ENCODE measurements around the gene ATRNL1.

Gene ATRNL1

DNA sequence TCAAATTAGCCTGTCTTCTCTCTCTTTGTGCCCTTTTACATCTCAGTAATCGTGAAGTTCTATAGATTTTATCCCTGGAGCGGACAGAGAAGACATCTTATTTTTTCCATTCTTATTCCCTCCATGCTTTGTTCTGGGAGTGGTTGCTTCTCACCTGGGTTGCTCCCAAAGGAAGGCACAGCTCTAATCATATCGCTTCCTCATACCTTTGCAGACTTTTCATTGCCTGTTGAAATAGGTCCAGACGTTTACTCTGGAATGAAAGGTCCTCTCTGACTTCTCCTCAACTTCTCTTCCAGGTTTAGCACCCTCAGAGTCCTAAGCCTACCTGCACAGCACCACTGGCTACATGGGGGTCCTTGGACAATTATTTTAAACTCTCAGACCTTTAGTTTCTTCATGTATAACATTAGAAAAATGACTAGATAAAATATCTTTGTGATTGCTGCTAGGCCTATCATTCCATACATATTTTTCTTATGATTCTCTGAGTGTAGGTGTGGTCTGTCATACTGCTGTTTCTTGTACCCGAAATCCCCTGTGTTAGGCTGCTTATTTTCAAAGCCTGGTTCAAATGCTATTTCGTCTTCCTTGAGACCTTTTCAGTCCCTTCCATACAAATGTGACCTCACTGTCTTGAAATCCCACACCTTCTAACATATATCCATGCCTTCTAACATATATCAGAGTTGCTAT, 761.7 kb downstream of the ATRNL1 start:
- DNase-seq, result no peak

DNA sequence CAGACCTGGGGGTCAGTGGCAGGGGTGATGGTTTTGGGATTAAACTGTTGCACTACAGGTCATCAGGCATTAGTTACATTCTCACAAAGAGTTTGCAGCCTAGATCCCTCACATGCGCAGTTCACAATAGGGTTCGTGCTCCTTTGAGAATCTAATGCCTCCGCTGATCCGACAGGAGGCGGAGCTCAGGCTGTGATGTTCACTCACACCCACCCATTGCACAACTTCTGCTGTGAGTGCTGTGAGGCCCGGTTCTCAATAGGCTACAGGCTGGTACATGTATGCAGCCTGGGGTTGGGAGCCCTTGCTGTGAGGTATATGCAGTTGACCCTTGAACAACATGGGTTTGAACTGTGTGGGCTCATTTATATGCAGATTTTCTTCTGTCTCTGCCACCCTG, 763.4 kb downstream of the ATRNL1 start:
- DNase-seq, result no peak

DNA sequence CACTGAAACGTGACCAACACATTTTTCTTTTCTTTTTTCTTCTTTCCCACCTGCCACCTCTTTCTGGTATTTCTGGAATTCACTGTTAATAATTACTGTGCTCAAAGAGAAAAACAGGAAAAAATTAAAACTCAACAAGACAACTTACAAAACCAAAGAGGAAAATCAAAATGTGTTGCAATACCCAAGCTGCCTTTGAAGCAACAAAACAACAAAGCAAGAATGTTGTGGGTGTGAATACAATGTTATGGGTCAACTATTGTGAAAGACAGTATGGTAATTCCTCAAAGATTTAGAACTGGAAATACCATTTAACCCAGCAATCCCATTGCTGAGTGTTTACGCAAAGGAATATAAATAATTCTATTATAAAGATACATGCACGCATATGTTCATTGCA, 764.7 kb downstream of the ATRNL1 start:
- DNase-seq, result no peak

DNA sequence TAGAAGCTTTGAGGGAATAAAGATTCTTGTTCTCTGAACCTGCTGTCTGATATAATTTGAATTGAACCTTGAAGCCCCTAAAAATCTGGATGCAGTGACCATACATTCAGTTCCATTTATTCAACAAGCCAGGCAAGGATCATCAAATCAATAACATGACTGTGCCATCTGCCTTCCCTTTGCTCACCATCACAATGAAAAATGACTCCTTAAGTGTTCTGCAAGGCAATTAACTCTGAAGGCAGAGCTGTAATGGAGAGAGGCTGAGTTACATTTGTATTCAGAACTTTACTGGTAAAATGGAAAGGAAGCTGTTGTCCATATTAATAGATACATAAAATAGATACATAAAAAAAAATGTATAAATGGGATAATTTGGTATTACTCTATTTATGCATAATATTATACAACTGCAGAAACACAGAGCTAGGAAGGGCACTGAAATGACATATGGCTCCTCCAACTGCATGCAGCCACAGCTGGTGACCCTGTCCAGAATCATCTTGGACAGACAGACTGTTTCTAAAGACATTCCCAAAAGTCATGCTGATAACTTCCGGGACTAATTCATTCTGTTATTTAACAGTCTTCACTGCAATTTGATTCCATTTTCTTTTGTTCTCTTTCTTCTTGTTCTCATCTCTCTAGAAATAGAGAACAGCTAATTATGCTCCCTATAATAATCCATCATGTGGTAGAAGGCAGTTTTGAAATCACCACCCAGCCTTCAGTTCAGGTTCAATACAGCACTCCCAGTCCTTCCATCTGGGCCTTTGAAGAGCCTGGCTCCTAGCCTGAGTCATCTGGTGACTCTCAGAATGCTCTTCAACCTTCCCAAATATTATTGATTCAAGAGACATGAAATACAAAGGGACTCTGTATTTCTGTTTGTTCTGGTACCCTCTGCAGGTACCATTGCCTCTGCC, 767.3 kb downstream of the ATRNL1 start:
- DNase-seq, result no peak

DNA sequence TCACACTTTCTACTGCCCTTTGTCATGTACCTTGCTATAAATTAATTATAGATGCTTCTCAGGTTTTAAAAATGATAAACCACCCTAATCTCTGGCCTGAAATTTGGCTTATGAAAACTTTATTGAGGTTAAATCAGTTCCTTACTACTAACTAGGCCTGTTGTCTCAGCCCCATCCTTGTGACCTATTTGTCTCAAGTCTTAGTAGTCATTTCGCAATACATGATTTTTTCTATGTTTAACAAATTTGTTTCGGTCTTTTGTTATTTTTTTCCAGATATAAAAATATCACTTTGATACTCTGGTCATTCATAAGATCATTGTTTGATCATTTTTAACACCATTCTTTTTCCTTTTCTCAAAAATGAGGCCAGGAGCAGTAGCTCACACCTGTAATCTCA, 768.3 kb downstream of the ATRNL1 start:
- DNase-seq, result no peak

GRCh38 chr10:115861864-115862263, 768.7 kb downstream of the ATRNL1 start:
- no peak for DNase-seq

- DNase-seq, result no peak
Observed at GRCh38 chr10:115866174-115866573, 773.0 kb downstream of the ATRNL1 start.

- no peak for DNase-seq
Observed at GRCh38 chr10:115866691-115867090, 773.5 kb downstream of the ATRNL1 start.

DNA sequence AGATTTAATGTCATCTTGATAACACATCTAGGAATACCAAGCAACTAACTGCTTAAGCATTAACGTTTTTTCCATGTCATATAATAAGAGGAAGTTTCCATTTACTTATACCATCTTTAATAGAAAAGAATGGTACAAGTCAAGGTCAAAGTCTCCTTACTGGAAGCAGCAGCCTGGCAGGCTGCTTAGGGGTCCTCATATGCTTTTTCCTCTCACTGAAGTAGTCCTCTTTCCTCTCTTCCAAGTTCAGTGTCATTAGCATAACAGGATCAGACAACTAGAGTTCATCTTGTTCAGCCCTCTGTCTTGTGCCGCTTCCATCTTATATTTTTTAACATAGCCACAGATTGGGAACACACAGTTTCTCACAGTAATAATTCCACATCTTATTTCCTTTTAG, 774.1 kb downstream of the ATRNL1 start:
- DNase-seq, result no peak

DNA sequence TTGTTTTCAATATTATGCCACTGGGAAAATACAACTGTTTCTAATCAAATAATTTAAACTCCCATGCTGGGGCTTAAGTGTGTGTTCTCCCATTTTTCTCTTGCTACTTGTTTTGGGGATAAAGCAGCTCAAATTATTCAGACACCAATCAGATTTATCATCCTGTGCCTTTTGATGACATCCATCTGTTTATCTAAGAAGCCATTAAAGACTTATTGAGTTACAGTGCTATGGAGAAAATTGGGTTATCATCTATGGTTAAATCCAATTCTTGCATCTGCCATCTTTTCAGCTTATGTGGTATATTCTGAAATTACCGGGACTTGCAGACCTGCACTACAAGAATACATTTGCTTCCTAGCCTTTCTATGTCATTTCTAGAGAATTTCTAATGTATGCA, 778.7 kb downstream of the ATRNL1 start:
- no peak for DNase-seq

GRCh38 chr10:115875172-115875571, 782.0 kb downstream of the ATRNL1 start:
- no peak for DNase-seq

DNA sequence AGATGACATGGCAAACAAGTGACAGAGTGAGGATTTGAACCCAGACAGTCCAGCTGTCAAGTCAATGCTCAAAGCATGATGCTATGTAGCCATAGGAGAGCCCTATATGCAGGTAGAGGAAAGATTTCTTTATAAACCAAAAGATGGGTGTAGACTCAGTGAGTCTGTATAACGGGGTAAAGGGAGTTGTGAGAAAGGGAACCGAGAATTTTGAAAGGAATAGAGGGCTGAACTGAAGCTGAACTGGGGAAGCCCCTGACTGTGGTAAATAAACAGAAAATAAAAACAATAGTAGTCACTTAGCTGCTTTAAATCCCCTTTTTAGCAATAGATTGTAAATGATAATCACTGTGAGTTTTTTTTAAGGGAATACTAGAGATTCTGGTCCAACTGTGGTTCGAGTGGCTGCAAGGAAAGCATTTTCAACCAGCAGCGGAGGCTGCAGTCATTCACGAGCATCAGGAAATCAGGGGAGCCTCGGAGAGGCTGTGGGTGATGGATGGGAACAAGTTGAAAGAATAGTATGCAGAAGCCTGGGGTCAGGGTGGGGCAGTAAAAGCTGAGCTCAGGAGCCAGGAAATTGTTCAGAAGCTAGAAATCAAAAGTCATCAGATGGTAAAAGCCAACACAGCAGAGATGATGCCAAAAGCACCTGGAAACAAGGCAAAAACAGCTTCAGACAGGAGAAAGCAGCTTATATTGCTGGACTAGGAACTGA, 786.4 kb downstream of the ATRNL1 start:
- DNase-seq, result no peak

DNA sequence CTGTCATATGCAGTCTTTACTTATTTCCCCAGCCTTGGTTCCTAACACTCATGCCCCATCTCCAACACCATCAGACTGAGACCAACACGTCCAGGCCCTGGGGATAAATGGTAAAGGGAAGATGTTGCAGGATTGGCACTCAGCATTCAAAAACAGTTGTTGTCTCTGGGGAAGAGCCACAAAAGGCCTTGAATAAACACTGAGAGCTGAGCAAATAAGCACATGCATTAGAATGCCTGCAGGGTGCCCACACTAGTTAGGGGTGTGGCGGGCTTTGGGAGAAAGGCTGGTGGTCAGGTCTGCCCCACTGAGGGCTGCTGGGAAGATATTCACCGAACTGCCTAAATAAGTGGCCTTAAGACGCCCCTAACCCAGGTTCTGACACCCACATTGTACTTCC, 788.9 kb downstream of the ATRNL1 start:
- DNase-seq, result no peak

DNA sequence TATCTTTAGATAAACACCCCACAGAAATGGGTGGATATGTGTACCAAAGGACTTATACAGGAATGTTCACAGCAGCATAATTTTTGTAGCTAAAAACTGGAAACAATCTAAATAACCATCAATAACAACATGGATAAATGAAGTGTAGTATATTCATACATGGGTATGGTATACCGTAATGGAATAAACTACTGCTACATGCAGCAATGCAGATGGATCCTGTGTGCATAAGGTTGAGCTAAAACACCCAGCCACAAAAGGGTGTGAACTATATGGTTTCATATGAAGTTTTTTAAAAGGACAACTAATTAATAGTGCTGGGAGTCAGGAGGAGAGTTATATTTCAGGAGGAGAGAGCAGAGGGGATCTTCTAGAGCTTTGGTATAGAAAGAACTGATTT, 790.2 kb downstream of the ATRNL1 start:
- no peak for DNase-seq

- DNase-seq, result no peak
Observed at GRCh38 chr10:115884331-115884730, 791.2 kb downstream of the ATRNL1 start.

DNA sequence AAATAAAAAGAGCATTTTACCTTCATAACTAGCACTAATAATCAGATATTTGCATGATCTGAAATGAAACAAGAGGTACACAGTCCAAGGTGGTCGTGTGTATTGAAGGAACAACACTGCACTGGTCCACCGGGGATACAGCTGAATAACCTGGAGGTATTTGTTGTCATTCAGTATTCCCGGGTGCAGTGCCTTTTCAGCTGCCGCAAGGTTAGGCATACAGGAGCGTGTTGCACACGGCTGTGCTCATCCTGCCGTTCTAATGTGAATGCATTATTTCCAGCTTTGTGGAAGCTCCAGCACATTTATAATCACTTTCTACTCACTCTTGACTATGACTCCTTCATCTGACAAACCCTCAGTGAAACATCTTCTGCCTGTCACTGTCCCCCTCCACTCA, 802.0 kb downstream of the ATRNL1 start:
- no peak for DNase-seq

GRCh38 chr10:115898242-115898641, 805.1 kb downstream of the ATRNL1 start:
- DNase-seq, result no peak

DNA sequence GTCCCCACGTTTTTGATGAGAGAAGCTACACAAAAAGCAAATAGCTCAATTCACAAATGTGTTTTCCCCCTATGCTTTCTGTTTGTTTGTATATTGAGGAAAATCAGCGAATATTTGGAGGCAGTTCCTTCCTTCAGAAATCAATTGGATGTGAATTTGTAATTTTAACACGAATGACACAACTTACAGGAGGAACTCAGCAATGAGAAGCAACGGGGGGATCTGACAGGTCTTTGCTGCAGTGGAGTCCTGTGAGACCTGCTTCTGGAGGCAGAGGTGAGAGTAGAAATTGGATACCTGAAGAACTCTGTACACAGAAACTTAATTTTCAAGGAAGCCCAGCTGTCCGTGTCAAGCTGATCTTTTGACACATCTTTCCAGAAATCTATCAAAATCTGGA, 809.4 kb downstream of the ATRNL1 start:
- no peak for DNase-seq

DNA sequence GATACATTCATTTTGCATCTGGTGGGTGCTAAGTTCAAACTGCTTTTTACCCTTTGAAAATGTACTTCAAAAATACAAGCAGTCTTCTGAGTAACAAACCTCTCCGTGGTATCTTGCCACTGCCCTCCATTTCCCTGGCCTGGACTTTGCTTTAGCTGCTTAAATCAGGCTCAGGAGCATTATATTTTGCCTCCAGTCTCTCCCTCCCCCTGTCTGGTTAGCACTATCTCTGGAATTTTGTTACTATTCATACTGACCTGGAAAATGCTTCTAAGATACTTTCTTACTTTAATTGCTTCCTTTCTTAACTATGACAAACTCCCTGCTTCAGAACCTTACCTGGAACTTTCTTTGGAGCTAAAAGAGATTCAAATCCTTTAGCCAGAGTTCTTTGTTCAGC, 810.0 kb downstream of the ATRNL1 start:
- DNase-seq, result no peak

GRCh38 chr10:115903845-115904244, 810.7 kb downstream of the ATRNL1 start:
- no peak for DNase-seq

DNA sequence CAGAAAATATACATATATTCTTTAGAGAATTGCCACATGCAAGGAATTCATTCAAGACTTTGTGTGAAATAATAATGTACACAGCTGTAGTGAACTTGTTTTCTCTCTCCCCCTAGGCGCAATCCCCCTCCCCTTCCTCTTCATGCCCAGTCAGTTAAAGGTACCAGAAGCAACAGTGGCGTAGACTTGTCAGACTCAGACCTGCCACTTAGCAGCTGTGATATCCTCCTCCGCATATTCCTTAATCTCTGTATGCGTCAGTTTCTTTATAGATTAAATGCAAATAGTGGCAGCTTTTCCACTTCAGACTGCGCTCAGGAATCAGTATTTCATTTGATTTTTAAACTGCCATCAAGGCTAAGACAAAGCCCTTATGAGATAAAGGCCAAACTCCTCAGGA, 815.9 kb downstream of the ATRNL1 start:
- DNase-seq, result no peak

DNA sequence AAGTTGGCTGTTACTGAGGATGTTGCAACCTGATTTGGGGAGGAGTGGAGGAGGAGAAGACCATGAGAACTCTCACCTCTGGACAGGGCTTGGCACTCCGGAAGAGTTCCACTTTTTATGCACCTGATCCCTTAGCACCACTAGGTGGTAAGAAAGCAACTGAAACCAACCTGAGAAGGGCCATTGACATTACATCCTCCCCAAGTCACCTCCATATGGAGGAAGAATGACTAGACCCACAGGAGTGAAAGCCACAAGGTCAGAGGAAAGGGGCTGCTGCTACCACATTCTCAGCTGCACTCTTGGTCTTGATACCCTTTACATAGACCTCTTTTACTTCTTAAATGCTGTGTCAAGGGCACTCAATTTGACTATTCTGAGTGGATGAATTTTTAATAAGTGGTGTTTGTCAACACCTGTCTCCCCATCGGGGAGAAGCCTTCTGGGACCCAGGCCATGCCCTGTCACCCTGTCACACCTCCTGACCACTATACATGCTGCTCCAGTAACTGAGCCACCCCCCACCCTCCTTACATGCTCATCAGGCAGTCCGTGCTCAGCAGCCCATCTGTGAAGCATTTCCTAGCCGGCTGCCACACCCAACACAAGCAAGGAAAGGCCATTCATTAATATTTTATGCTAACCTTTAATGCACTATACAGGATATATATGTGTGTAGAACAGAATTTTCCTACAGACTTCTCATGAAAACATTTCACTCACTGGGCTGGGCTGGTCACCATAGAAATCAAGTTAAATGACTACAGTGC, 817.0 kb downstream of the ATRNL1 start:
- DNase-seq, result no peak

- DNase-seq, result no peak
Observed at GRCh38 chr10:115914475-115914874, 821.3 kb downstream of the ATRNL1 start.

Measured in CD4-positive, alpha-beta T cell treated with Interleukin-21 for 1 hour (primary cell).